Right atrium auricular region (tissue), 2 donors: ENCODE data around the gene SECISBP2. TPM values are rescaled to one million over a fixed set of nuclear protein-coding genes. Genes with fewer than 3 reads are reported as not detected.
"Not testable (repeated sequence)": the region's sequence is repeated elsewhere in the genome, so short reads cannot be mapped to it uniquely, and the experiment has no call there.

Experiments used
- DNase-seq: peaks from one replicate; pipeline ENCODE4 v3.0.0-alpha.2; 2019; ENCODE audit warnings: low spot score
- H3K27ac ChIP-seq, 2 donors: fragments of 200-600 bp; sonication (generic); 1 replicate in 1 of 2; 2 replicates in 1 of 2; pipeline ENCODE4 v1.5.1; 2016 to 2019
- H3K27me3 ChIP-seq, 2 donors: fragments of 200-600 bp; sonication (generic); one replicate each; pipeline versions ENCODE4 v1.5.1 to v1.6.0; 2017 to 2019
- H3K36me3 ChIP-seq: fragments of 200-600 bp; sonication (generic); one replicate; pipeline ENCODE4 v1.5.1; 2016
- H3K4me1 ChIP-seq, 2 donors: fragments of 200-600 bp; sonication (generic); one replicate each; pipeline versions ENCODE4 v1.5.1 to v1.6.0; 2017 to 2019
- H3K4me3 ChIP-seq, 2 donors: fragments of 200-600 bp; sonication (generic); 1 replicate in 1 of 2; 2 replicates in 1 of 2; pipeline ENCODE4 v1.5.1; 2017 to 2019; ENCODE audit warnings: mild to moderate bottlenecking in 1 of 2, moderate library complexity in 1 of 2
- H3K9me3 ChIP-seq, 2 donors: fragments of 200-600 bp; sonication (generic); one replicate each; pipeline ENCODE4 v1.5.1; 2019
- total RNA-seq, 2 donors: library from RNA; depleted of rRNA; stranded (reverse); fragments of >200 nt; gene quantifications; one replicate each; pipeline ENCODE4 v1.1.0, GENCODE V29; 2016
- TF ChIP-seq, protein P1 (sequence below), 2 donors: fragments of 200-600 bp; sonication (generic); IDR thresholded peaks; one replicate each; pipeline ENCODE4 v1.5.1; 2019; ENCODE audit warnings: antibody characterized with exemption in 2 of 2

SECISBP2 gene
- total RNA-seq, 2 donors from 2014 or later = 15.0 to 19.9 TPM

DNA sequence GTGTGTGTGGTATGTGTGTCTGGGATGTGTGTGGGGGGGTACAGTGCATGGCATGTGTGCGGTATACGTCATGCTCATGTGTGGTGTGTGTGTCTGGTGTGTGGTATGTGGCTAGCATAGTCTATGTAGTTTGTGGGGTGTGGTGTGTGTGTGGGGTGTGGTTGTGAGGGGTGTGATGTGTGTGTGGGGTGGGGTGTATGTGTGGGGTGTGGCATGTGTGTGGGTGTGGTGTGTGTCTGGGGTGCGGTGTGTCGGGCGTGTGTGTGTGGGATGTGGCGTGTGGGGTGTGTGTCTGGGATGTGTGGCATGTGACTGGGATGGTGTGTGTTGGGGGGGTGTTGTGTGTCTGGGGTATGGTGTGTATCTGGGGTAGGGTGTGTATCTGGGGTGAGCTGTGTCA is 52.3 kb downstream of the SECISBP2 start:
- no peaks in the 10 kb centered on the region for H3K4me1 ChIP-seq
- no peak overlapping the region for H3K27ac ChIP-seq
- H3K36me3 ChIP-seq = no peaks in the 10 kb centered on the region
- H3K27me3 ChIP-seq = no peaks in the 10 kb centered on the region
- TF ChIP-seq, protein P1, sequence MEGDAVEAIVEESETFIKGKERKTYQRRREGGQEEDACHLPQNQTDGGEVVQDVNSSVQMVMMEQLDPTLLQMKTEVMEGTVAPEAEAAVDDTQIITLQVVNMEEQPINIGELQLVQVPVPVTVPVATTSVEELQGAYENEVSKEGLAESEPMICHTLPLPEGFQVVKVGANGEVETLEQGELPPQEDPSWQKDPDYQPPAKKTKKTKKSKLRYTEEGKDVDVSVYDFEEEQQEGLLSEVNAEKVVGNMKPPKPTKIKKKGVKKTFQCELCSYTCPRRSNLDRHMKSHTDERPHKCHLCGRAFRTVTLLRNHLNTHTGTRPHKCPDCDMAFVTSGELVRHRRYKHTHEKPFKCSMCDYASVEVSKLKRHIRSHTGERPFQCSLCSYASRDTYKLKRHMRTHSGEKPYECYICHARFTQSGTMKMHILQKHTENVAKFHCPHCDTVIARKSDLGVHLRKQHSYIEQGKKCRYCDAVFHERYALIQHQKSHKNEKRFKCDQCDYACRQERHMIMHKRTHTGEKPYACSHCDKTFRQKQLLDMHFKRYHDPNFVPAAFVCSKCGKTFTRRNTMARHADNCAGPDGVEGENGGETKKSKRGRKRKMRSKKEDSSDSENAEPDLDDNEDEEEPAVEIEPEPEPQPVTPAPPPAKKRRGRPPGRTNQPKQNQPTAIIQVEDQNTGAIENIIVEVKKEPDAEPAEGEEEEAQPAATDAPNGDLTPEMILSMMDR (IDR thresholded peaks at IDR 0.05) = no peak
- no peak for DNase-seq
- H3K4me3 ChIP-seq = no peak overlapping the region
- no peaks in the 10 kb centered on the region for H3K9me3 ChIP-seq

GRCh38 chr9:89371791-89372190 is 53.5 kb downstream of the SECISBP2 start:
- H3K4me3 ChIP-seq, H3K27ac ChIP-seq, H3K36me3 ChIP-seq, H3K9me3 ChIP-seq, DNase-seq, H3K27me3 ChIP-seq, H3K4me1 ChIP-seq: not testable (repeated sequence)

- DNase-seq = no peak
- Histone ChIP-seq H3K27me3 (no peaks in the 10 kb centered on the region), H3K4me1 (no peaks in the 10 kb centered on the region)
Observed at GRCh38 chr9:89372230-89372816, 54.0 kb downstream of the SECISBP2 start.

GRCh38 chr9:89372979-89373378 is 54.7 kb downstream of the SECISBP2 start:
- no peaks in the 10 kb centered on the region for H3K36me3 ChIP-seq
- no peak for DNase-seq
- H3K4me3 ChIP-seq = no peak overlapping the region
- H3K4me1 ChIP-seq = no peaks in the 10 kb centered on the region
- TF ChIP-seq, protein P1 (IDR thresholded peaks at IDR 0.05) = no peak
- no peak overlapping the region for H3K27ac ChIP-seq
- no peaks in the 10 kb centered on the region for H3K27me3 ChIP-seq
- no peaks in the 10 kb centered on the region for H3K9me3 ChIP-seq

More at GRCh38 chr9:89372230-89372816, 54.0 kb downstream of the SECISBP2 start:
- H3K4me3 ChIP-seq = no peak overlapping the region
- TF ChIP-seq, protein P1 (IDR thresholded peaks at IDR 0.05) = no peak
- H3K9me3 ChIP-seq = no peaks in the 10 kb centered on the region
- no peaks in the 10 kb centered on the region for H3K36me3 ChIP-seq
- no peak overlapping the region for H3K27ac ChIP-seq

GRCh38 chr9:89374176-89374575 is 55.9 kb downstream of the SECISBP2 start:
- DNase-seq = no peak

DNA sequence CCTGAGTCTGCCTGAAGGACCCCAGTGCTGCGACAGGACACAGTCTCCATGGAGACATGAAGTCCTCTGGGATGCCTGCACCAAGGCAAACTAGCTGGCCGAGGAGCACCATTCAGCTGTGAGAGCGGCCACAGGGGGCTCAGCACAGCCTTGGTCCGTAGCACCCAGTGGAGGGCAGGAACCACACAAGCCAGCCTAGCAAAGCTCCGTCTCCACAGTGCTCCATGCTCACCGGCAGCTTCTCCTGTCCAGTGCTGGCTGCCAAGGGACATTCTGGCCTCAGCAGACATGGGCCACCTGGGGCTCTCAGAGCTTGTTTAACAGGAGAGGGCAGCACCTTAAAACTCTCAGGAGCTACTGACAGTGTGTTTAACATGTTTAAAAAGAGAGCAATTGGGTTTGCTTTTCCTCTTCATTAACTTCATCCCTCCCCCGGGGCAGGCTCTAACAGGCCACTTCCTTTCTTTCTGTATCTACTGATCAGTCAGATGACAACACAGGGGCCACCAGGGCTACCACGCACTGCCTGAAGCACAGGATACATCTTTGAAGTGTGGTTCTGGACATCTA is 57.0 kb downstream of the SECISBP2 start:
- H3K9me3 ChIP-seq = no peaks in the 10 kb centered on the region
- H3K4me3 ChIP-seq = no peak overlapping the region
- H3K27ac ChIP-seq = no peak overlapping the region
- H3K4me1 ChIP-seq = no peaks in the 10 kb centered on the region
- TF ChIP-seq, protein P1 (IDR thresholded peaks at IDR 0.05) = no peak
- DNase-seq = no peak
- H3K27me3 ChIP-seq = no peaks in the 10 kb centered on the region
- H3K36me3 ChIP-seq = peaks cover 7% of the 10 kb centered on the region

More at GRCh38 chr9:89374176-89374575, 55.9 kb downstream of the SECISBP2 start:
- H3K4me1 ChIP-seq = no peaks in the 10 kb centered on the region
- H3K27ac ChIP-seq = no peak overlapping the region
- H3K4me3 ChIP-seq = no peak overlapping the region
- H3K27me3 ChIP-seq = no peaks in the 10 kb centered on the region
- H3K9me3 ChIP-seq = no peaks in the 10 kb centered on the region
- peaks cover 3% of the 10 kb centered on the region for H3K36me3 ChIP-seq
- TF ChIP-seq, protein P1 (IDR thresholded peaks at IDR 0.05) = no peak
